ENCODE results near the gene CCDC141.

CCDC141 gene

GRCh38 chr2:178833382-178833781 is 216.6 kb downstream of the CCDC141 start:
- no peak for TF ChIP-seq CTCF (IDR thresholded peaks at IDR 0.05; ENCODE audit: extremely low read depth, insufficient read depth, missing control alignments)
- in situ Hi-C loops (cut with MboI; ENCODE audit: low pct_unique_long_range_greater_than_20kb, low sequenced_read_pairs, unreplicated experiment) = no loop called here
- DNase-seq (ENCODE audit: low spot score) = no peak

GRCh38 chr2:178830451-178830850 is 219.5 kb downstream of the CCDC141 start:
- TF ChIP-seq CTCF (IDR thresholded peaks at IDR 0.05; ENCODE audit: extremely low read depth, insufficient read depth, missing control alignments) = no peak
- no peak for DNase-seq (ENCODE audit: low spot score)
- in situ Hi-C loops (cut with MboI; ENCODE audit: low pct_unique_long_range_greater_than_20kb, low sequenced_read_pairs, unreplicated experiment) = no loop called here

GRCh38 chr2:178829981-178830380 is 220.0 kb downstream of the CCDC141 start:
- in situ Hi-C loops (cut with MboI; ENCODE audit: low pct_unique_long_range_greater_than_20kb, low sequenced_read_pairs, unreplicated experiment) = no loop called here
- no peak for DNase-seq (ENCODE audit: low spot score)
- no peak for TF ChIP-seq CTCF (IDR thresholded peaks at IDR 0.05; ENCODE audit: extremely low read depth, insufficient read depth, missing control alignments)

- in situ Hi-C loops (cut with MboI; ENCODE audit: low pct_unique_long_range_greater_than_20kb, low sequenced_read_pairs, unreplicated experiment) = no loop called here
- TF ChIP-seq CTCF (IDR thresholded peaks at IDR 0.05; ENCODE audit: extremely low read depth, insufficient read depth, missing control alignments) = no peak
- DNase-seq (ENCODE audit: low spot score) = no peak
Measured at GRCh38 chr2:178829299-178829960, 220.5 kb downstream of the CCDC141 start.

- in situ Hi-C loops (cut with MboI; ENCODE audit: low pct_unique_long_range_greater_than_20kb, low sequenced_read_pairs, unreplicated experiment) = no loop called here
- TF ChIP-seq CTCF (IDR thresholded peaks at IDR 0.05; ENCODE audit: extremely low read depth, insufficient read depth, missing control alignments) = no peak
- no peak for DNase-seq (ENCODE audit: low spot score)
Measured at GRCh38 chr2:178828486-178828881, 221.5 kb downstream of the CCDC141 start.

- in situ Hi-C loops (cut with MboI; ENCODE audit: low pct_unique_long_range_greater_than_20kb, low sequenced_read_pairs, unreplicated experiment) = no loop called here
- TF ChIP-seq CTCF (IDR thresholded peaks at IDR 0.05; ENCODE audit: extremely low read depth, insufficient read depth, missing control alignments) = no peak
- DNase-seq (ENCODE audit: low spot score) = no peak
Measured at GRCh38 chr2:178827739-178828485, 222.0 kb downstream of the CCDC141 start.

All from GM13977 (cell line).